HG02981 (cell line): ENCODE measurements around the gene NBPF19.
"Not testable (repeated sequence)": the region's sequence is repeated elsewhere in the genome, so short reads cannot be mapped to it uniquely, and the experiment has no call there.

ENCODE experiments used
- ATAC-seq: cut with Tn5 transposase; IDR thresholded peaks from one replicate; pipeline ENCODE4 v1.9.1; 2021; ENCODE audit warnings: mild to moderate bottlenecking, moderate library complexity; ENCODE audit not compliant: unreplicated experiment

Gene NBPF19, protein sequence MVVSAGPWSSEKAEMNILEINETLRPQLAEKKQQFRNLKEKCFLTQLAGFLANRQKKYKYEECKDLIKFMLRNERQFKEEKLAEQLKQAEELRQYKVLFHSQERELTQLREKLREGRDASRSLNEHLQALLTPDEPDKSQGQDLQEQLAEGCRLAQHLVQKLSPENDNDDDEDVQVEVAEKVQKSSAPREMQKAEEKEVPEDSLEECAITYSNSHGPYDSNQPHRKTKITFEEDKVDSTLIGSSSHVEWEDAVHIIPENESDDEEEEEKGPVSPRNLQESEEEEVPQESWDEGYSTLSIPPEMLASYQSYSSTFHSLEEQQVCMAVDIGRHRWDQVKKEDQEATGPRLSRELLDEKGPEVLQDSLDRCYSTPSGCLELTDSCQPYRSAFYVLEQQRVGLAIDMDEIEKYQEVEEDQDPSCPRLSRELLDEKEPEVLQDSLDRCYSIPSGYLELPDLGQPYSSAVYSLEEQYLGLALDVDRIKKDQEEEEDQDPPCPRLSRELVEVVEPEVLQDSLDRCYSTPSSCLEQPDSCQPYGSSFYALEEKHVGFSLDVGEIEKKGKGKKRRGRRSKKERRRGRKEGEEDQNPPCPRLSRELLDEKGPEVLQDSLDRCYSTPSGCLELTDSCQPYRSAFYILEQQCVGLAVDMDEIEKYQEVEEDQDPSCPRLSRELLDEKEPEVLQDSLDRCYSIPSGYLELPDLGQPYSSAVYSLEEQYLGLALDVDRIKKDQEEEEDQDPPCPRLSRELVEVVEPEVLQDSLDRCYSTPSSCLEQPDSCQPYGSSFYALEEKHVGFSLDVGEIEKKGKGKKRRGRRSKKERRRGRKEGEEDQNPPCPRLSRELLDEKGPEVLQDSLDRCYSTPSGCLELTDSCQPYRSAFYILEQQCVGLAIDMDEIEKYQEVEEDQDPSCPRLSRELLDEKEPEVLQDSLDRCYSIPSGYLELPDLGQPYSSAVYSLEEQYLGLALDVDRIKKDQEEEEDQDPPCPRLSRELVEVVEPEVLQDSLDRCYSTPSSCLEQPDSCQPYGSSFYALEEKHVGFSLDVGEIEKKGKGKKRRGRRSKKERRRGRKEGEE (N-terminal part only)

DNA sequence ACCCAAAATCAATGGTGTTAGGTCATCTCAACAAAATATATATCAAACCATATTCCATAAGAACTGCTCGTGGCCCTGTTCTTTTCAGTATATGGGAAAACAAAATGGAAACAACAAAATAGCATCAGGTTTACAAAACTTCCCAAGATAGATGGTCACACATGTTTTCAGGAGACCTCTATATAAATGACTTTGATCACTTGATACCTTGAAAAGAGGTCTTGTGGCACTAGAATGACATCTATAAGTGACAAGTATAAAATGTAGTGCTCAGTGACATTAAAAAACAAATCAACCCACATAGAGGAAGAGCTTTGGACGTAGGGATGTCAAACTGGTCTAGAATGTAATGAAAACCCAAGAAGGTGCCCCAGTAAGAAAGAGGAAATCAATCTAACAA, at the start of gene NBPF19:
Gene NBPF19, plus strand, starts transcription at position 301 of the 400 bp plus-strand sequence. CDS start 888 bp downstream, outside the sequence.
- not testable (repeated sequence) for ATAC-seq

DNA sequence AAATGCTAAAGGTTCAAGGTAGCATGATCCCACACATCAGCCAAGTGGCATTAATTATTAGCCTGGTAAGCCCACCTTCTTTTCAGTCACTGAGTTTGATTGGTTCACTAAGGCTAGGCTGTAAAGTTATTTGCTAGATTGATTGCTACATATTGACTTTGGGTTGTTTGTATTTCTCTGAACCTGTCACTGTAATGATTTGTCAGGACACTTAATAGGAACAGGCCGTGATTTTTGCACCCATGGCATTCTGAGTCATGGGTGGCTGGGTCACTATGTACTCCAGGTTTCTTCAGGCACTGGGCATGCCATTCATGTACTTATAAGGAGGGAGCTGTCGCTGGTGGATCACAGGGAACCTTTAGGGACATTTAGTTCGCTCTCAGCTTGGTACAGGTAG, 46.5 kb upstream of the NBPF19 start:
- not testable (repeated sequence) for ATAC-seq

DNA sequence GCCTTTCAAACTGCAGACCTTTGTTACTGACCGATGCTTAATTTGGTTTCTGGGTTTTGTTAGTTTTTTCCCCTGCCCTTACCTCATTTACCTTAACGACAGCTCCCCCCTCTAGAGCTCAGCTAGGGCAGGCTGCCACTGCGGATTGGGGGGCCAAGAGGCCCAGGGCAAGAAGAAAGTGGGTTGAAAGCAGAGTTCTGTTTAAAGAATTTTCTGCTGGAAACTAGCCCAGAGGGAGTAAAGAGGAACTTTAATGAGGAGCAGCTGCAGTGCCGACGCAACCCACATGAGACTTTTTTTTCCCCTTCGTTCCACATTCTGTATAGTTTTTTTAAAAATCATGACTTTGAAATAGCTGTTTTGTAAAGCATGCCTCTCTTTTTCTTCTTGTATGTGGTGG, 29.4 kb upstream of the NBPF19 start:
- ATAC-seq = not testable (repeated sequence)

DNA sequence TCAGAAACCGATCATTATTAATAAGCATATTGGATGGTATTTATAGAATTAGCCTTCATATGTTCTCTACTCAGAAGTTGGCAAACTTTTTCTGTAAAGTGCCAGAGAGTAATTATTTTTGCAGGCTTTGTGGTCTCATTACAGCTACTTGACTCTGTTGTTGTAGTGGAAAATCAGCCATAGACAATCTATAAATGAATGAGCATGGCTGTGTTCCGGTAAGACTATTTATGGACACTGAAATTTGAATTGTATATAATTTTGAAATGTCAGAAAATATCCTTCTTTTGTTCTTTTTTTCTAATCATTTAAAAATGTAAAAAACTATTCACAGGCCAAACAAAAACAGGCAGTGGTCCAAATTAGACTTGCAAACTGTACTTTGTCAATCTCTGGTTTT, 22.6 kb upstream of the NBPF19 start:
- not testable (repeated sequence) for ATAC-seq

DNA sequence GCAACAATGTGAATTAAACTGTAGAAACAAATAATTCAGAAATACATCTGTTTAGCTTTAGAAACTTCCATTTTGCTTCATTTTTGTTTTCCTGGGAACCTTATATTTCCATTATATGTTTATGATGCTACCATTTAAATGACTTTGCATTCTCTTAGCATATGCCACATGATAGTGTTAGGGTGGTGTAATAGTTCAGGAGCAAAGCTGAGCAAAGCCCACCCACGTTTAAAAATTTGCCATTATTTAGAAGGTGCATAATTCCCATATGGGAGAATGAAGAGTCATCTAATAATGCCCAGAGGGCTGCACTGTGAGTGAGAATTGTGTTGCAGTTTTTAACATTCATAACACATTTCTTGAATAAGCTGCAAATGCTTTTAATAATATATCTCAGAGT, 22.2 kb upstream of the NBPF19 start:
- ATAC-seq = not testable (repeated sequence)

DNA sequence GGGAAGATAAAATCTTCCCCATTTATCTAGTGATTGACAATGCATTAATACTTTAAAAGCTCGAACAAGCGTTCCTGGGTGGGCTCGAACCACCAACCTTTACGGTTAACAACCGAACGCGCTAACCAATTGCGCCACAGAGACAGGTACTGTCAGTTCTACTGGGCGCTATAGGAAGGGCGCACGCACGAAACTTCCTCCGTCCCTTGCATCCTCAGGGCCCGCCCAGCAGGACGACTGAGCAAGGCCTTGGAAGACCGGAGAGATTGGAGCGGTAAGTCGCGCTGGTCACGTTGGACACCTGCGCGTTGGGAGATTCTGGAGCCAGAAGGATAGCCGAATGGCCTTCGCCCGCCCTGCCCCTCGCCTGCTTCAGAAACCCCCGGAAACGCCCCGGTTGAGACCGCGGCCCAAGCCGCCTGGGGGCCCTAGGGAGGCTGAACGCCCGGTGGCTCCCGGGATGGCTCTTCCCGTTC, 83.5 kb downstream of the NBPF19 start:
- not testable (repeated sequence) for ATAC-seq

DNA sequence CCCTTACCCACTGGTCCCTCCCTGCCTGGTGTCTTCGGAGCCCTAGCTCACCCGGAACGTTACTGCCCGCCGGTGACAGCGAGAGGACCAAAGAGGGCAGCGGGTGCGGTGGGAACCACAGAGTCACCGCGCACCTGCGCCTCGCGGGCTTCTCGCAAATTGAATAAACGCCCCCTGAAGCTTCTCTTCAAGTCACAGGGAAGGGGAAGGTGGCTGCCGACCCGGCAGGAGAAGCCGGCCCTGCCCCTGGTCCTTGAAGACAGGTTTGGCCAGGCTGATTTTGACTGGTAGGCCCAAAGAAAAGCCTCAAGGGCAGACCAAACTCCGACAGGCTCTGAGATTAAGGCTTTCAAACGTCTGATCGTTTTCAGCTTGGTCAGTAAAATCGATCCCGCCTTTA, 87.0 kb downstream of the NBPF19 start:
- ATAC-seq = not testable (repeated sequence)

DNA sequence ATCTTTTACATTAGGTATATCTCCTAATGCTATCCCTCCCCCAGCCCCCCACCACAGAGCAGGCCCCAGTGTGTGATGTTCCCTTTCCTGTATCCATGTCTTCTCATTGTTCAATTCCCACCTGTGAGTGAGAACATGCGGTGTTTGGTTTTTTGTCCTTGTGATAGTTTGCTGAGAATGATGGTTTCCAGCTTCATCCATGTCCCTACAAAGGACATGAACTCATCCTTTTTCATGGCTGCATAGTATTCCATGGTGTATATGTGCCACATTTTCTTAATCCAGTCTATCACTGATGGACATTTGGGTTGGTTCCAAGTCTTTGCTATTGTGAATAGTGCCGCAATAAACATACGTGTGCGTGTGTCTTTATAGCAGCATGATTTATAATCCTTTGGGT, 90.6 kb downstream of the NBPF19 start:
- ATAC-seq = not testable (repeated sequence)

DNA sequence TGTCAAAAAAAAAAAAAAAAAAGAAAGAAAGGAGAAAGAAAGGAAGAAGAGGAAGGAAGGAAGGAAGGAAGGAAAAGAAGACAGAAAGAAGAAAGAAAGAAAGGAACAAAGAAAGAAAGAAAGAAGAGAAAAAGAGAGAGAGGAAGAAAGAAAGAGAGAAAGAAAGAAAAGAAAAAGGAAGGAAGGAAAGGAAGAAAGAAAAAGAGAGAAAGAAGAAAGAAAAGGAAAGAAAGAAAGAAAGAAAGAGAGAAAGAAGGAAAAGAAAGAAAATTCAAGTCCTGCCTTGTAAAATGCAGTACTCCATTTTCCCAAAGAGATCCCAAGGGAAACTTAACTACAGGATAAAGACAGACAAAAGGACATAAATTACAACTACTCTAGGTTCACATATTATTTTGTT, 97.9 kb downstream of the NBPF19 start:
- ATAC-seq = not testable (repeated sequence)

DNA sequence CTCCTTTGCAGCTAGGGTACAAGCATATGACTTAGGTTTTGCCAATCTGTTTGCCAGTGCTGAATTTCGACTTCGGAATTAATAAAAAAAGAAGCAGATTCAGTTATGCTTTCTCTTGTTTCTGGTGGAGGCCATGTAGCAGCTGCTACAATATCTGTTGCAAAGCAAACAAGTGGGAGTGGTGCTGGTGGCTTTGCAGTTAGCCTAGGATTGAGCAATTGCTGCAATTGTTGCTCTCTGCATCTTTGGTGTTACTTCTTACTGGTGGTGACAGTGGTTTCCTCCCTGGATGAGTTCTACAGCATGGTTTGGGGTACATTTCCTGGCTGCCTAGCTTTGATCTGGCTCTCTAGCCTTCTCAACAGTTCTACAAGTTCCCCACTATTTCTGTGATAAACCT, 110.7 kb downstream of the NBPF19 start:
- ATAC-seq = not testable (repeated sequence)
